Mesendoderm (in vitro differentiated cells): ENCODE measurements around the gene B4GALNT2.
A peak's percentile ranks its signal among the peaks of the same experiment; 100 is the strongest.

Experiments
- DNase-seq: peaks from one replicate; pipeline ENCODE4 v3.0.0; 2013
- H2AK5ac ChIP-seq: 2 replicates; pipeline ENCODE4 v1.6.1; 2013; ENCODE audit warnings: low read length, inconsistent platforms
- H2BK120ac ChIP-seq: 2 replicates; pipeline ENCODE4 v1.6.1; 2013; ENCODE audit warnings: low read depth, mild to moderate bottlenecking, low read length, moderate library complexity, mixed read lengths
- H2BK15ac ChIP-seq: replicated peaks from 2 replicates; pipeline ENCODE4 v1.6.1; 2013; ENCODE audit warnings: low read depth, mild to moderate bottlenecking, moderate library complexity
- H2BK5ac ChIP-seq: 2 replicates; pipeline ENCODE4 v1.6.1; 2013; ENCODE audit warnings: low read length, inconsistent platforms
- H3K18ac ChIP-seq: 2 replicates; pipeline ENCODE4 v1.6.1; 2013; ENCODE audit warnings: mild to moderate bottlenecking, low read length, mixed read lengths
- H3K23ac ChIP-seq: one replicate; pipeline ENCODE4 v1.6.1; 2013; ENCODE audit warnings: low read length
- H3K27ac ChIP-seq: 2 replicates; pipeline ENCODE4 v1.5.1; 2013; ENCODE audit warnings: low read depth, mild to moderate bottlenecking, inconsistent platforms, low read length, moderate library complexity
- H3K27me3 ChIP-seq: 2 replicates; pipeline ENCODE4 v1.6.1; 2013; ENCODE audit warnings: low read length, control low read depth, mild to moderate bottlenecking, inconsistent platforms; ENCODE audit not compliant: insufficient read depth, poor library complexity
- H3K36me3 ChIP-seq: 2 replicates; pipeline ENCODE4 v1.6.1; 2013; ENCODE audit warnings: low read length, inconsistent platforms; ENCODE audit not compliant: control insufficient read depth, insufficient read depth
- H3K4ac ChIP-seq: one replicate; pipeline ENCODE4 v1.6.1; 2013; ENCODE audit warnings: low read depth, mild to moderate bottlenecking, low read length, moderate library complexity
- H3K4me1 ChIP-seq: 2 replicates; pipeline ENCODE4 v1.6.1; 2013; ENCODE audit warnings: low read depth, low read length, inconsistent platforms; ENCODE audit not compliant: control insufficient read depth
- H3K4me2 ChIP-seq: 2 replicates; pipeline ENCODE4 v1.6.1; 2013; ENCODE audit warnings: low read length
- H3K4me3 ChIP-seq: 2 replicates; pipeline ENCODE4 v1.5.1; 2013; ENCODE audit warnings: mild to moderate bottlenecking, low read length
- H3K56ac ChIP-seq: one replicate; pipeline ENCODE4 v1.6.1; 2013; ENCODE audit warnings: low read length
- H3K79me1 ChIP-seq: 2 replicates; pipeline ENCODE4 v1.6.1; 2013; ENCODE audit warnings: low read length, inconsistent platforms
- H3K79me2 ChIP-seq: 2 replicates; pipeline ENCODE4 v1.6.1; 2013; ENCODE audit warnings: mild to moderate bottlenecking, low read length; ENCODE audit not compliant: control insufficient read depth, insufficient read depth
- H3K9ac ChIP-seq: 2 replicates; pipeline ENCODE4 v1.6.1; 2013; ENCODE audit warnings: low read length, inconsistent platforms
- H4K5ac ChIP-seq: one replicate; pipeline ENCODE4 v1.6.1; 2013; ENCODE audit warnings: low read length
- H4K8ac ChIP-seq: one replicate; pipeline ENCODE4 v1.6.1; 2013; ENCODE audit warnings: low read depth, mild to moderate bottlenecking, control low read depth, low read length, moderate library complexity
- WGBS: extraction: QIAGEN DNeasy Blood & Tissue Kit; methylation state at CpG from one replicate; pipeline ENCODE4 v1.1.7; 2013; ENCODE audit warnings: low lambda C conversion rate, missing lambda C conversion rate; ENCODE audit not compliant: insufficient coverage; ENCODE audit errors: extremely low coverage; 5-methylcytosine and 5-hydroxymethylcytosine counted together

Gene B4GALNT2

GRCh38 chr17:49156256-49156655, 23.7 kb downstream of the B4GALNT2 start:
- H2BK15ac ChIP-seq, result no peak overlapping the region
- no CpG with 5 or more reads among the region's 11 CpGs for WGBS
- no peak overlapping the region for H3K9ac ChIP-seq
- no peaks in the 10 kb centered on the region for H3K4me1 ChIP-seq
- H3K23ac ChIP-seq, result no peak overlapping the region
- H3K79me2 ChIP-seq, result no peaks in the 10 kb centered on the region
- H3K4ac ChIP-seq, result no peak overlapping the region
- no peaks in the 10 kb centered on the region for H3K36me3 ChIP-seq
- no peak overlapping the region for H2AK5ac ChIP-seq
- H3K4me2 ChIP-seq, result no peak overlapping the region
- H4K5ac ChIP-seq, result no peak overlapping the region
- H3K4me3 ChIP-seq, result no peak overlapping the region
- no peaks in the 10 kb centered on the region for H3K27me3 ChIP-seq
- no peak overlapping the region for H3K56ac ChIP-seq
- H4K8ac ChIP-seq, result no peak overlapping the region
- no peak overlapping the region for H2BK5ac ChIP-seq
- DNase-seq, result no peak
- H2BK120ac ChIP-seq, result no peak overlapping the region
- H3K27ac ChIP-seq, result no peak overlapping the region
- no peak overlapping the region for H3K18ac ChIP-seq
- H3K79me1 ChIP-seq, result no peaks in the 10 kb centered on the region

GRCh38 chr17:49157784-49158183, 25.2 kb downstream of the B4GALNT2 start:
- Histone ChIP-seq H4K5ac (no peak overlapping the region), H3K36me3 (no peaks in the 10 kb centered on the region), H2BK15ac (no peak overlapping the region), H3K27me3 (no peaks in the 10 kb centered on the region), H2AK5ac (no peak overlapping the region), H3K79me2 (no peaks in the 10 kb centered on the region), H3K18ac (no peak overlapping the region), H2BK120ac (no peak overlapping the region), H3K4me1 (no peaks in the 10 kb centered on the region), H4K8ac (no peak overlapping the region), H3K23ac (no peak overlapping the region), H3K56ac (no peak overlapping the region), H3K9ac (no peak overlapping the region), H3K4me3 (no peak overlapping the region), H3K4ac (no peak overlapping the region), H2BK5ac (no peak overlapping the region), H3K27ac (no peak overlapping the region), H3K79me1 (no peaks in the 10 kb centered on the region), H3K4me2 (no peak overlapping the region)
- WGBS, result no CpG with 5 or more reads among the region's 8 CpGs
- peak; percentile 40 for DNase-seq

DNA sequence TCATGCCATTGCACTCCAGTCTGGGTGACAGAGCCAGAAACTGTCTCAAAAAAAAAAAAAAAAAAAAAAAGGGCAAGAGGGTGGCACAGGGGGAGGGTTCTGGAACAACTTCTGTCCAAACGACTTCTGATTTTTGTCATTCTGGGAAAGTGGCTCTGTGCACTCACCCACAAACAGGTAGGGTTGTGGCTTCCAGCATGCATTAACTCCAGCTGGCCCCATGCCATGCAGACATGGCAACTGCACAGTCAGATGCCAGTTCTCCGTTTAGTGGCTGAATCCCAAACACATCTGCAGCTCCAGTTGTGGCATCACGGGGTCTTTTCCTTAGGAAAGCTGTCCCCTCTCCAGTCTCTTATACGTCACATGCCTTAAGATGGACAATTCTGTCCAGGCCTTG, 30.3 kb downstream of the B4GALNT2 start:
- DNase-seq, result no peak
- no peaks in the 10 kb centered on the region for H3K79me2 ChIP-seq
- H3K23ac ChIP-seq, result no peak overlapping the region
- H3K27ac ChIP-seq, result no peak overlapping the region
- H3K27me3 ChIP-seq, result no peaks in the 10 kb centered on the region
- no peak overlapping the region for H3K9ac ChIP-seq
- no peak overlapping the region for H4K8ac ChIP-seq
- no peak overlapping the region for H3K56ac ChIP-seq
- H3K4ac ChIP-seq, result no peak overlapping the region
- no peak overlapping the region for H2AK5ac ChIP-seq
- H4K5ac ChIP-seq, result no peak overlapping the region
- H3K79me1 ChIP-seq, result no peaks in the 10 kb centered on the region
- no CpG with 5 or more reads among the region's 4 CpGs for WGBS
- H3K36me3 ChIP-seq, result no peaks in the 10 kb centered on the region
- H2BK5ac ChIP-seq, result no peak overlapping the region
- H3K4me3 ChIP-seq, result no peak overlapping the region
- no peak overlapping the region for H3K4me2 ChIP-seq
- no peak overlapping the region for H2BK120ac ChIP-seq
- H3K4me1 ChIP-seq, result no peaks in the 10 kb centered on the region
- no peak overlapping the region for H3K18ac ChIP-seq
- H2BK15ac ChIP-seq, result no peak overlapping the region

DNA sequence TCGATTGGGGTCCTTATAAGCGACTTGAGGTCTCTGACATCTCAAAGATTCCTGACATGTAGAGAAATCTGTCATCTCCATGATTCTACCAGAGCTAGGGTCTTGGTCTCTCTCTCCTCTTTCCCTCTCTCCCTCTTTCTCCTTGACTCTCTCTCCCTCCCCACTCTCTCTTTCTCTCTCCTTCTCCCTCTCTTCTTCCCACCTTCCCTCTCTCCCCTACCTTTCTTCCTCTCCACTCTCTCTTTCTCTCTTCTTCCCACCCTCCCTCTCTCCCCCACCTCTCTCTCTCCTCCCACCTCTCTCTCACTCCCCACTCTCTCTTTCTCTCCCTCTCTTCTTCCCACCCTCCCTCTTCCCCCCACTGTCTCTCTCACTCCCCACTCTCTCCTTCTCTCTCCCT, 32.6 kb downstream of the B4GALNT2 start:
- no peak for DNase-seq
- H2BK5ac ChIP-seq, result no peak overlapping the region
- H3K79me2 ChIP-seq, result no peaks in the 10 kb centered on the region
- H3K4ac ChIP-seq, result no peak overlapping the region
- no peak overlapping the region for H3K56ac ChIP-seq
- H3K4me2 ChIP-seq, result no peak overlapping the region
- H3K27ac ChIP-seq, result no peak overlapping the region
- H3K36me3 ChIP-seq, result no peaks in the 10 kb centered on the region
- no peak overlapping the region for H2BK15ac ChIP-seq
- no peak overlapping the region for H3K23ac ChIP-seq
- no peak overlapping the region for H4K8ac ChIP-seq
- no peak overlapping the region for H3K4me3 ChIP-seq
- no peak overlapping the region for H2BK120ac ChIP-seq
- no peak overlapping the region for H2AK5ac ChIP-seq
- no peak overlapping the region for H3K18ac ChIP-seq
- no peak overlapping the region for H4K5ac ChIP-seq
- H3K27me3 ChIP-seq, result no peaks in the 10 kb centered on the region
- no peaks in the 10 kb centered on the region for H3K79me1 ChIP-seq
- H3K4me1 ChIP-seq, result no peaks in the 10 kb centered on the region
- whole genome bisulfite sequencing, result no CpG with 5 or more reads among the region's 2 CpGs
- H3K9ac ChIP-seq, result no peak overlapping the region

- no CpG with 5 or more reads among the region's 9 CpGs for WGBS
- no peaks in the 10 kb centered on the region for H3K27me3 ChIP-seq
- no peak overlapping the region for H3K4ac ChIP-seq
- no peak overlapping the region for H2BK5ac ChIP-seq
- H3K23ac ChIP-seq, result no peak overlapping the region
- no peak overlapping the region for H4K5ac ChIP-seq
- H3K36me3 ChIP-seq, result no peaks in the 10 kb centered on the region
- no peak overlapping the region for H2BK120ac ChIP-seq
- no peaks in the 10 kb centered on the region for H3K79me1 ChIP-seq
- no peaks in the 10 kb centered on the region for H3K79me2 ChIP-seq
- no peak overlapping the region for H3K9ac ChIP-seq
- H2AK5ac ChIP-seq, result no peak overlapping the region
- no peak overlapping the region for H3K18ac ChIP-seq
- no peaks in the 10 kb centered on the region for H3K4me1 ChIP-seq
- H3K4me3 ChIP-seq, result no peak overlapping the region
- no peak overlapping the region for H3K4me2 ChIP-seq
- no peak overlapping the region for H4K8ac ChIP-seq
- no peak for DNase-seq
- no peak overlapping the region for H3K56ac ChIP-seq
- no peak overlapping the region for H2BK15ac ChIP-seq
- H3K27ac ChIP-seq, result no peak overlapping the region
These were observed 36.1 kb downstream of the B4GALNT2 start for GRCh38 chr17:49168706-49169105.

DNA sequence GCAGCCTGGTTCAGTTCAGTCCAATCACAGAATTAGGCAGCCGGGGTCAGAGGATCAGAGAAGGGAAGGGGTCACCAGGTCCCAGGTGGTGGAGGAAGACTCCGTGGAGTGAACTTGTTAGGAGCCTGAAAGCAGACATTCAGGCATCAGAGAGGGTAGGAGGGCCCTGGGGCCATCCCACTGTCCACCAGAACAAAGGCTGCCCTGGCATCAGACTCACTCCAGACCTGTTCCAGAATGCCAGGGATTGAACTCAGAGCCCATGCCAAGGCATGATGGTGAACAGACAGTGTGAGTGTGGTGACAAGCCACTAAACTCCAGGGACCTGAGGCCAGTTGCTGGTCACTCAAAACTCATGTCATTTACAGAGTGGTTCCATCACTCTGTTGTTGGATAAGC, 37.6 kb downstream of the B4GALNT2 start:
- H2BK120ac ChIP-seq, result no peak overlapping the region
- WGBS, result no CpG with 5 or more reads among the region's 2 CpGs

More for the DNA sequence above, 37.6 kb downstream of the B4GALNT2 start:
- Histone ChIP-seq H3K4ac (no peak overlapping the region), H3K56ac (no peak overlapping the region), H2BK5ac (no peak overlapping the region), H3K4me1 (no peaks in the 10 kb centered on the region), H3K23ac (no peak overlapping the region), H4K8ac (no peak overlapping the region), H4K5ac (no peak overlapping the region), H3K79me1 (no peaks in the 10 kb centered on the region), H3K79me2 (no peaks in the 10 kb centered on the region), H3K9ac (no peak overlapping the region), H3K27me3 (no peaks in the 10 kb centered on the region), H2AK5ac (no peak overlapping the region), H3K18ac (no peak overlapping the region), H3K4me3 (no peak overlapping the region), H3K4me2 (no peak overlapping the region), H3K27ac (no peak overlapping the region), H2BK15ac (no peak overlapping the region), H3K36me3 (no peaks in the 10 kb centered on the region)
- DNase-seq, result no peak
